ENCODE data around the gene ALX4.

Gene ALX4

DNA sequence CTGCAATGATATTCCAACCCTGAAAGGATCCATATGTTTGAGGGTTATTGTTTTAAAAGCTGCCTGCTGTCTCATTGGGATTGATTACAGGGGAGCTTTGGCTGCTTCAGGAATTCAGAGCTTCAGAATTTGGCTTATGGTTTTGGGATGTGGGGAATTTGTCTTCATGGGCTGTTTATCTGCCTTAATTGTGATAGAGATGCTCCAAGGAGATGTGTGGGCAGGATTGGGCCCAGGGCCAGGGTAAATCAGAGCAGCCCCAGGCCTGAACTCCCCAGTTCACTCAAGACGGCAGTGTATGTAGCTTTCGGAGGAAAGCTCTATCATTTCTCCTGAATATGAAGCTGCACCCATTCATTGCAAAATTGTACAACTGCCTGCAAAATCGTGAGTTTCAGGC, 88.5 kb downstream of the ALX4 start:
- H3K4me1 Mint-ChIP-seq (ENCODE audit: low read depth) = no peaks in the 10 kb centered on the region
- H3K36me3 Mint-ChIP-seq (ENCODE audit: low read depth) = peaks cover 10% of the 10 kb centered on the region
- H3K27me3 Mint-ChIP-seq = no peaks in the 10 kb centered on the region
- no peak overlapping the region for H3K27ac Mint-ChIP-seq
- H3K9me3 Mint-ChIP-seq = no peaks in the 10 kb centered on the region
- H3K4me3 Mint-ChIP-seq = no peak overlapping the region

- Mint-ChIP-seq H3K36me3 (ENCODE audit: low read depth) (peaks cover 14% of the 10 kb centered on the region), H3K4me1 (ENCODE audit: low read depth) (no peaks in the 10 kb centered on the region), H3K9me3 (no peaks in the 10 kb centered on the region), H3K27me3 (no peaks in the 10 kb centered on the region), H3K27ac (no peak overlapping the region), H3K4me3 (no peak overlapping the region)
Measured at GRCh38 chr11:44219830-44220796, 89.8 kb downstream of the ALX4 start.

DNA sequence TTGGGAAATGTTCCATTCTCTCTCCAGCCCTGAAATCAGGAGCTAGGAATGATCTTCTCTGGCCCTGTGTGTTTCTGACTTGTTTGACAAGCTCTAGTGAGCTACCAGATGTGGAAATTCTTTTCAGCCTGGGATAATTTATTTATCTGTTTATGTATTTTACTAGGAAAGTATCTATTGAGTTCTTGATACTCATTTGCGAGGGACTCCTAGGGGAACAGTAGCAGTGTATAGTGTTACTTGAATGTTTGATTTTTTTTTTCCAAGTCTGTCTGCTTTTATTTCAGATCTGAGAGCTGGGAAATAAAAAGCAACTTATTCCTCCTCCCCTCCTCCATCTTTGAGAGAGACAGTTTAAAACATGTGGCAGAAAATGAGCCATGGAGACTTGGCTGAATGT, 92.5 kb downstream of the ALX4 start:
- Mint-ChIP-seq H3K36me3 (ENCODE audit: low read depth) (peaks cover 14% of the 10 kb centered on the region), H3K27me3 (no peaks in the 10 kb centered on the region), H3K9me3 (no peaks in the 10 kb centered on the region), H3K27ac (no peak overlapping the region), H3K4me1 (ENCODE audit: low read depth) (no peaks in the 10 kb centered on the region), H3K4me3 (no peak overlapping the region)

DNA sequence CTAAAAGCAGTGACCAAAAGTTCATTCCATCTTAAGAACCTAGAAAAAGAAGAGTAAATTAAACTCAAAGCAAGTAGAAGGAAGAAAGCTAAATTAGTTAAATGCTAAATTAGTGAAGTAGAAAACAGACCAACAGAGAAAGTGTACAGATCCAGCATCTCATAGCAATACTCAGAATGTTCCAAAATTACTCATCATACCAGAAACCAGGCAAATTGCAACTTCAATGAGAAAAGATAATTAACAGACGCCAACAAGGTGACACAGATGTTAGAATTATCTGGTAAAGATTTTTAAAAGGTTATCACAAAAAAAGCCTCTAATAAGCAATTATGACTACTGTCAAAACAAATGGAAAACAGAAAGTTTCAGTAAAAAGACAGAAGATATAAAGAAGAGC, 96.8 kb downstream of the ALX4 start:
- peaks cover 41% of the 10 kb centered on the region for H3K36me3 Mint-ChIP-seq (ENCODE audit: low read depth)
- H3K4me1 Mint-ChIP-seq (ENCODE audit: low read depth) = no peaks in the 10 kb centered on the region
- no peak overlapping the region for H3K27ac Mint-ChIP-seq
- no peaks in the 10 kb centered on the region for H3K27me3 Mint-ChIP-seq
- no peak overlapping the region for H3K4me3 Mint-ChIP-seq
- peaks cover 7% of the 10 kb centered on the region for H3K9me3 Mint-ChIP-seq

- Mint-ChIP-seq H3K9me3 (peaks cover 7% of the 10 kb centered on the region), H3K4me3 (no peak overlapping the region), H3K4me1 (ENCODE audit: low read depth) (no peaks in the 10 kb centered on the region), H3K36me3 (ENCODE audit: low read depth) (peaks cover 47% of the 10 kb centered on the region), H3K27me3 (no peaks in the 10 kb centered on the region), H3K27ac (no peak overlapping the region)
Measured at GRCh38 chr11:44212128-44212527, 97.8 kb downstream of the ALX4 start.
